SIG-M5 (cell line): ENCODE data around the gene KIF13A.
"Not testable (repeated sequence)": the region's sequence is repeated elsewhere in the genome, so short reads cannot be mapped to it uniquely, and the experiment has no call there.

Experiments used
- DNase-seq: peaks from one replicate; lab custom pipeline; 2025; lab: John Stamatoyannopoulos, UW

KIF13A gene

DNA sequence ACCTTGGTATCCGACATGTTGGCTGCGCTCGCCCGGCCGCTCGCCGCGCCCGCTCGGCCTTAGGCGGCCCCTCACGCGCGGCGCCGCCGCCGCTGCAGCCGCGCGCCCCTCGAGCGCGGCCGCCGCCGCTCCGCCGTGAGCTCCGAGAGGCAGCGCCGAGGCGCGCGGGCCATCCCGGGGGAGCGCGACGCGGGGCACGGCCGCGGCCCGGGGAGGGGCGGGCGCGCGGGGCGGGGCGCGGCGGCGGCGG lies at the start of gene KIF13A:
KIF13A (minus strand) TSS at position 189 of the 250 bp plus-strand sequence; CDS start at position 17, 172 bp downstream.
- no peak for DNase-seq

- DNase-seq, result no peak
These were observed 49.3 kb upstream of the KIF13A start for GRCh38 chr6:18036781-18037180.

DNA sequence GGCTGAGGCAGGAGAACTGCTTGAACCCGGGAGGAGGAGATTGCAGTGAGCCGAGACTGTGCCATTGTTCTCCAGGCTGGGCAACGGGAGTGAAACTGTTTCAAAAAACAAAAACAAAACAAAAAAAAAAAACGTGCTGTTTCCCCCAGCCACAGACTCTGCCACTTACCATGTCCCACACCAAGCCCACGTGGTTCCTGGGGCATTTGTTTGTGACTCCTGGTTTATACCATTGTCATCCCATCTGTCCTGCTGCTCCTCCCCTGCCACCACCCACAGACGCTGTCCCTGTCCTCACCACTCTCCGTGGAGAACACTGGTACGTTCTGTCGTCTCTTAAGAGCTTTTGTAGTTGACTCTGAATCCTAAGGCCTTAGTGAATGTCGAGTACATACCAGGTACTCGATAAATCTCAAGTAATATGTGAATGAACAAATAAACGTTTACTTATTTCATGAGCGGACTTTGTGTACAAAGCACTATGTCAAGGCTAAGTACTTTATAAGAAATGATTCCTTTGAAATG lies 48.0 kb upstream of the KIF13A start:
- DNase-seq, result no peak

DNA sequence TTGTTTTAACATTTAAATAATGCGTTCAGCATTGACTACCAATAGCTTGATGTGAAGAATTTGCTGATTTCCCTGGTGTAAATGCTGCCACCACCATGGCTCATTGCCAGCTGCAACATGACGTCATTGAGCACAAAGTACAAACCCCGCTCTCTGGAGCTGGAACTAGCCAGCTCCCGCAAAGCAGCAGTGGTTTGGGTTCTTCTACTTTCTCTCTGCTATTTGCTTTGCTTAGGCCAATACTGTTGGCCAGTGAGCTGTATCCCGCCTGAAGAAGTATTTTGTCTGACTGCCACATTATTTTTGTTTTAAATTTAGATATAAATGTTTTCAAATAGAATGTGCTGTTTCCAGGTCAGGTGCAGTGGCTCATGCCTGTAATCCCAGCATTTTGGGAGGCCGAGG lies 47.4 kb upstream of the KIF13A start:
- DNase-seq, result no peak

- no peak for DNase-seq
These were observed 44.3 kb upstream of the KIF13A start for GRCh38 chr6:18031680-18032256.

- DNase-seq, result no peak
These were observed 43.8 kb upstream of the KIF13A start for GRCh38 chr6:18031189-18031588.

DNA sequence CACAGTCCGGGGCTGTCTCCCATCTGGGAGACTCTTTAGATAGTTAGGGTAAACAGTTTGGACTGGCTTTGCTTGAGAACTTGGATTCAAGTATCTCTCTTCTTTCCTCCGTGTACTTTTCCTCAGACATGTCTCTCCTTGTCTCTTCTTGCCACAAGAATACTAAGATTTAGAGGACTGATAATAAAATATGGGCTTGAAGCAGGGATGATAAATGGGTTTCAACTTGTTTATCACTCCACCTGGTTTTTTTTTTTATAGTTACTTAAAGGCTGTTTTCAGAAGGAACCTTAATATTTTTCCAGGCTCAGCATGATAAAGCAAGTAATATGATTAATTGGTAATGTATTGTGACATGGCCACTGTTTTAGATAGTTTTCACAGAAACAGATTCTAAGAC lies 40.9 kb upstream of the KIF13A start:
- DNase-seq, result no peak

DNA sequence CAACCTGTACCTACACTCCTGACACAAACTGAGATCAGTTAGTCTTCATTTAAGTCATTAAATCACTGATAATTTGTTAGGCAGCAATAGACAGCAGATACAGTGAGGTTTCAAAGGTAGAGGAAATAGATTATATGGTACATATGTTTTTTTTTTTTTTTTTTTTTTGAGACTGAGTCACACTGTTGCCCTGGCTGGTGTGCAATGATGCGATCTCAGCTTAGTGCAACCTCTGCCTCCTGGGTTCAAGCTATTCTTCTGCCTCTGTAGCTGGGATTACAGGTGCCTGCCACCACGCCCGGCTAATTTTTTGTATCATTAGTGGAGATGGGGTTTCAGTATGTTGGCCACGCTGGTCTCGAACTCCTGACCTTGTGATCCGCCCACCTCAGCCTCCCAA lies 38.2 kb upstream of the KIF13A start:
- no peak for DNase-seq

- no peak for DNase-seq
These were observed 37.4 kb upstream of the KIF13A start for GRCh38 chr6:18024876-18025275.

GRCh38 chr6:18023891-18024290 lies 36.5 kb upstream of the KIF13A start:
- no peak for DNase-seq

- no peak for DNase-seq
These were observed 35.2 kb upstream of the KIF13A start for GRCh38 chr6:18022398-18023231.

- DNase-seq, result no peak
These were observed 33.9 kb upstream of the KIF13A start for GRCh38 chr6:18021166-18021850.

- DNase-seq, result not testable (repeated sequence)
These were observed 33.1 kb upstream of the KIF13A start for GRCh38 chr6:18020545-18020944.

- DNase-seq, result no peak
These were observed 32.4 kb upstream of the KIF13A start for GRCh38 chr6:18019539-18020534.

DNA sequence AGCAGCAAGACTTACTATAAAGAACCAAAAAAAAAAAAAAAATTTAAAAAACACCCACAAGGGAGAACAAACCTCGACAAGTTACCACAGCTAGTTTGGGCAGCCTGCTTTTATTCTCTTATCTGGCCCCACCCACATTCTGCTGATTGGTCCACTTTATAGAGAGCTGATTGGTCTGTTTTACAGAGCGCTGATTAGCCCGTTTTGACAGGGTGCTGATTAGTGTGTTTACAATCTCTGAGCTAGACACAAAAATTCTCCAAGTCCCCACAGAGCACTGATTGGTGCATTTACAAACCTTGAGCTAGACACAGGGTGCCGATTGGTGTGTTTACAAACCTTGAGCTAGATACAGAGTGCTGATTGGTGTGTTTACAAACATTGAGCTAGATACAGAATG lies 31.7 kb upstream of the KIF13A start:
- not testable (repeated sequence) for DNase-seq

GRCh38 chr6:18016698-18017097 lies 29.3 kb upstream of the KIF13A start:
- no peak for DNase-seq

DNA sequence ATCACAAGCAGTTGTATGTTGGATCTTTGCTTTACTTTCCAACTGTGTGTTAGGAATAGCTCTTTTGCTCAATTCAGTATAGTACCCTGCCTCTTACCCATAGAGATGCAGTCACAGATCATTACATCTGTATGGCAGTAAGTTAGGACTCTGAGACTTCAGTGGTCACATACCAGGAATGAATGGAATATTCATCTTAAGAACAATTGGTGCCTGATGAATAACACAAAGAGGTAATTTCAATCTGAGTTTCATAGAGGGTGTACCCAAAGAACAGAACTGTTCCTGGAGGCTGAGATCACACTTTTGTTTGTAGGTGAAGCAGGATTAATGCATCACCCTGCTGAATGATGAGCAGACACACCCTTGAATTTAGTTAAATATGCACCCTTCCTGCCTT lies 28.7 kb upstream of the KIF13A start:
- DNase-seq, result no peak

DNA sequence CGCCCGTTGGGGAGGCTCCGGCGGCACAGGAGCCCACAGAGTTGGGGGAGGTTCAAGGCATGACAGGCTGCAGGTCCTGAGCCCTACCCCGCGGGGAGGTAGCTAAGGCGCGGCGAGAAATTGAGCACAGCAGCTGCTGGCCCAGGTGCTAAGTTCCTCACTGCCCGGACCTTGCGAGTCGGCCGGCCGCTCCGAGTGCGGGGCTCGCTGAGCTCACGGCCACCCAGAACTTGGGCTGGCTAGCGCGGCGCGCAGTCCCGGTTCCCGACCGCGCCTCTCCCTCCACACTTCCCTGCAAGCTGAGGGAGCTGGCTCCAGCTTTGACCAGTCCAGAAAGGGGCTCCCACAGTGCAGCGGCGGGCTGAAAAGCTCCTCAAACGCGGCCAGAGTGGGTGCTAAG lies 23.9 kb upstream of the KIF13A start:
- no peak for DNase-seq

GRCh38 chr6:18010540-18010939 lies 23.1 kb upstream of the KIF13A start:
- not testable (repeated sequence) for DNase-seq

DNA sequence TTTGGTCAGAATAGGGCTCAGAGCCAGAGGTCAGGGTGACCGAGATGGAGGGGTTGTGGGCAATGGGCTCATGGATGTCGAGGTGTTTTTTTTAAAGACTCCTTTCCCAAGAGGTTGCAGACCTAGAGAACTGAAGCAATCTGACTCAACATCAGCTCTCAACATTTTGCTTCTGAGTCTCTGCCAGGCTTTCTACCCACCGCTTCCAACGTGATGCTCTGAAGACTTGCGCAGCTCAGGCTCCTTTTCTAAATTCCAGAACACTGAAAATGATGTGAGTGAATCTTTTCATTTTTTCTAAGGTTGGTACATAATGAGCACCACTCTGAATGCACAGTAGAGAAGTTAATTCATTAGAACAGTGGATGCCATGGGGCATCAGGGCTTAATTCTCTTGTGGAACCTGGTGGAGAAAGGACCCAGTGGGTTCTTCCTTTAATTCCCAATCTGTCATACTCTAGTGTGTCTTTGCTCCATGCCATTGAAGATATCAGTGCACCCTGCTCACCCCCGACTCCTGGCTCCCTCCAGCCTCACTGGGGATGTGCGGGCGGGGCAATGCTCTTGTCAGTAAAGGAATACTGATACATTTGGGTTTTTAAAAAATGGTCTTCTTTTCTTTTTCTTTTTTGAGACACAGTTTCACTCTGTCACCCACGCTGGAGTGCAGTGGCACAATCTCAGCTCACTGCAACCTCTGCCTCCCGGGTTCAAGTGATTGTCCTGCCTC lies 17.0 kb upstream of the KIF13A start:
- no peak for DNase-seq

DNA sequence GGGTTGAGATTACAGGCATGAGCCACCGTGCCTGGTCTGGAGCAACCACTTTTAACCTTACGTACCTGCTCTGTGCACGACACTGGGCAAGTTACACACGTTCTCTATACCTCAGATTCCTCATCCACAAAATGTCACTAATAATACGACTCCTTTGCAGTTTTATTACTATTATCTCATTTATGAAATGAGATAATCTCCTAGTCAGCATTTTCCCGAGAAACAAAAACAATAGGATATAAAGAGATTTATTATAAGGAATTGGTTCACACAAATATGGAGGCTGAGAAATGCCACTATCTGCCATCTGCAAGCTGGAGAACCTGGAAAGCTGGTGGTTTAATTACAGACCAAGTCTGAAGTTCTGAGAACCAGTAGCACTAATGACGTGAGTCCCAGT lies 12.0 kb upstream of the KIF13A start:
- DNase-seq, result no peak
